Measurements from ENCODE around the gene CKAP5.
"Not testable (repeated sequence)": the region's sequence is repeated elsewhere in the genome, so short reads cannot be mapped to it uniquely, and the experiment has no call there.

CKAP5 gene

DNA sequence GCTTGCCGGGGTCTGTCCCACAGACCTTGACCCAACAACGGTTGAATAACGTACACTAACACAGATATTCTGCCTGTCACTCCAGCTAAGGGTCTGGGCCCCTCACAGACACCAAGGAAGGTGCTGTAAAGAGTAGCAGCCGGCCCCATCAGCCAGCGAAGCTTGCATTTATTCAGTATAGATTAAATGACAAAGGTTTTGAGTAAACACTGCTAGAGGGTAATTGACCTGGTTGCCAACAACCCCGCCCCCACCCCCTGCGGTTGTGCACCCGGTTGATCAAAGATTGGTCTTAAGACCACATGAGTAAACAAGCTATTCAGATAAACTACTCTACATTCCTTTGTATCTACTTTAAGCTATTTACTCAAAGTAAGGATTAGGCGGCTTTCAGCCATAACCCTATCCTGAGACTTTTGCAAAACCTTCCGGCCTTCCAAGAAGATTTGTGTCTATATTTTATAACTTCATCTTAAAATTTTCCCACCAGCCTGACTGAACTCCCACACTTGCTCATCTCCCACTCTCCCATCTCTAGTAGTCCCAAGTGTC lies 4.8 kb upstream of the CKAP5 start:
- DNase-seq, result no peak

GRCh38 chr11:46849631-46850030 lies 3.6 kb upstream of the CKAP5 start:
- DNase-seq, result no peak

DNA sequence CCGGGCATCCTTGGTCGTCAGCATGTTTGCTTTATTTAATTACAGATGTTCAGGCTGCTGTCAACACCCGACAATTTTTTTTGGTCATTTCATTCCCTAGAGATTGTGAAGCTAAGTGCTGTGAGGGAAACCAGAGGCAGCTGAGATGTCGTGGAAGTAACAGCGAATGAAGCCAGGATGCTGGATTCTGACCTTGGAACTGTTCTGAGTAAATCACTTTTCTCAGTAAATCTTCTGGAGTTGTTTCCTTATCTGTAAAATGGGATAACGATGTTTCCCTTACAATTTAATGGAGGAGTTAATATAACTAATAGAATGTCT lies 390 bp upstream of the CKAP5 start:
- DNase-seq, result no peak

DNA sequence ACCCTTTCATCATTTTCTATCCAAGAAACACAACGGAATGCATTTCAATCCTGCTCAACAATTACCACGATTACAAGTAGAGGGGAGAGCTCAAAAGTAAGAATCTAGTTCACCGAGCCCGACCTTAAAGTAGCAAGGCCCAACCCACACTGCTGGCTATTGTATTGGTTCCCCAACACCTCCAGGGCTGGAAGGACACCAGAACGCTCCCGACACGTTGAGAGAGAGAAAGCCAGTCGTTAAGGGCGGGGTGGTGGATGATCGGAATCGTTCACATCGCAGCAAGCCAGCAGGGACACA lies 690 bp downstream of the CKAP5 start:
- DNase-seq, result no peak

GRCh38 chr11:46840116-46840515 lies 6.0 kb downstream of the CKAP5 start:
- DNase-seq, result no peak

- DNase-seq, result no peak
Measured at GRCh38 chr11:46838501-46838900, 7.6 kb downstream of the CKAP5 start.

GRCh38 chr11:46837860-46838259 lies 8.2 kb downstream of the CKAP5 start:
- no peak for DNase-seq

GRCh38 chr11:46836870-46837269 lies 9.2 kb downstream of the CKAP5 start:
- no peak for DNase-seq

DNA sequence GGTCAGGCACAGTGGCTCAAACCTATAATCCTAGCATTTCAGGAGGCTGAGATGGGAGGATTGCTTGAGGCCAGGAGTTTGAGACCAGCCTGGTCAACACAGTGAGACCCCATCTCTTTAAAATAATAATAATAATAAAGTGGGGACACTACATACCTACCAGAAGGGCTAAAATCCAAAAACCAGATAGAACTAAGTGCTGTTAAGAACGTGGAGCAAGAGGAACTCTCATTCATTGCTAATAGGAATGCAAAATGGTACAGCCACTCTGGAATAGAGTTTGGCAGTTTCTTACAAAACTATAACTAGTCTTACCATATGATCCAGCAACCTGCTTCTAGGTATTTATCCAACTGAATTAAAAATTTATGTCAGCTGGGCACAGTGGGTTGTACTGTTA lies 9.6 kb downstream of the CKAP5 start:
- DNase-seq, result no peak

GRCh38 chr11:46835897-46836296 lies 10.2 kb downstream of the CKAP5 start:
- DNase-seq, result no peak

GRCh38 chr11:46834821-46835220 lies 11.3 kb downstream of the CKAP5 start:
- no peak for DNase-seq

DNA sequence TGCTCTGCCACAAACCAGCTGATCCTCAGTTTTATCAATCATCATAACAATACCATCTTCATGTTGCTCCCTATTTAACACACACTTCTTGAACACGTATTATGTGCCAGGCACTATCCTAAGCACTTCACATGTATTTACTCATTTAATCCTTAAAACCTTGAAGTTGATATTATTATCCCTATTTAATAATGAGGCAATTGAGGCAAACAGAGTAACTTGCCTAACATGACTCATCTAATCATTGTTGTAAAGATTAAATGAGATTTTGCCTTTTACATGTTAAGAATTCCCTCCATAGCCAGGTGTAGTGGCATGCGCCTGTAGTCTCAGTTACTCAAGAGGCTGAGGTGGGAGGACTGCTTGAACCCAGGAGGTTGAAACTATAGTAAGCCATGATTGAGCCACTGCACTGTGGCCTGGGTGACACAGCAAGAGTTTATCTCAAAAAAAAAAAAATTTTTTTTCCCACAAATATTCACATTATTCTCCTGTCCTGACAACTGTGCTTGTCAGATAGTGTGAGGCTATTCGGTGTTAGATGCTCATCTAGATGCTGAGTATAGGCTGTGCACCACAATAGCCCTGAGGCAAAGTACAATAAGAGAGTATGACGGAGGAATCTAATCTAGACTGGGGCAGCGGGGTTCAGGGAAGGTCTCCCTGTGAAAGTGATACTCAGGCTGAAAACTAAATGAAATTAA lies 13.4 kb downstream of the CKAP5 start:
- no peak for DNase-seq

GRCh38 chr11:46827995-46828394 lies 18.1 kb downstream of the CKAP5 start:
- no peak for DNase-seq

DNA sequence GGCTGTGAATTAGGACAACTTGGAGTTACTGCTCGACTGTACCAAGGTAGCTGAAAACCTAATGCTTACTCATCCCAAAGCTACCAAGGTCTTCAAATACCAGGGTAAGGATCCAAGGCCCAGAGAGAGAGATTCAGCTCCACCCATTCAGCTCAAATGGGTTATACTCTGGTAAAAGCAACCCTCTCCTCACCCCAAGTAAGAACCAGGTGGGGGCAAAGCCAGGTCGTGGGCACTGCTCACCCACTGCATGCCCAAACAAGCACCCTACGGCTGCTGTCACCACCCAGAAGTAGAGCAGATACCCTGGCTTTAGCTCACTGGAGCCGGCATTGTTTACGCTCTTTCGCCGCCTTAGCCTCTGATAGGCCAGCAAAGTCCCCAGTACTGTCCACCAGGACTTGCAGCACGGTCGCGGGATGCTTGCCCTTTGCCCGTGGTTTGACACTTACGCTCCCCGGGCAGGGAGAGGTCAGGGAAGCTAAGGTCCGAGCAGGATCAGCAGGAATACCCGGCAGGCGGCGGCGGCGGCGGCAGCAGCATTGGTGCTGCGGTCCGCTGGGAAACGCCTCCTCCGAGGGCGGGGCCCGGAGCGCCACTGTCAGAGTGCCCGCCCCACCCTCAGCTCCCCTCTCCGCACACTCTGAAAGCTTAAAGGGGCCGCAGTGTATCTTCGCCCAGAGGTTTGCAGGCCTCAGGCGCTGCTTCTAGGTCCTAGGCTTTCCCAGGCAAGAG lies 19.6 kb downstream of the CKAP5 start:
- DNase-seq, result peak; percentile 70

DNA sequence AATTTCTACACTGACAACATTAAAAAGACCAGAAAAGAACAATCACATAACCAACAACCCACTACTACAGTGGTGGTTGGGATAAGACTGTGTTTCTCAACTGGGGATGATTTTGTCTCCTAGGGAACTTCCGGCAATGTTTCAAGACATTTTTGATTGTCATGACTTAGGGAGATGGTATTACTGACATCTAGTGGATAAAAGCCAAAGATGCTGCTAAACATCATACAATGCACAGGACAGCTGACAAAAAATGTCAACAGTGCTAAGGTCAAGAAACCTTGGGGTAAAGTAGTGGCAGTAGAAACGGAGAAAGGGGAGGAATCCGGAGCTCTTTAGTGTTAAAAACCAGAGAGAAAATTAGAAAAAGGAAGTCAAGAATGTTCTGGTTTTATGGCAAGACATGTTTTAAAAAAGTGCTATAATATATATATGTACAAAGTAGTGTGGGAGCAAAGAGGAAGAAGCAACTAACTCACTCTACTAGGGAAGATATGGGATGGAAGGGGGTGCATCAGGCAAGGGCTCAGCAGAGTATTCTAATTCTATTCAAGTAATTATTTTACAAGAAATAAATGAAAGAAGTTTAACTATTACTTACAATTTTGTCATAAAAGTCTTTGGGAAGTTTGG lies 37.2 kb downstream of the CKAP5 start:
- DNase-seq, result no peak

DNA sequence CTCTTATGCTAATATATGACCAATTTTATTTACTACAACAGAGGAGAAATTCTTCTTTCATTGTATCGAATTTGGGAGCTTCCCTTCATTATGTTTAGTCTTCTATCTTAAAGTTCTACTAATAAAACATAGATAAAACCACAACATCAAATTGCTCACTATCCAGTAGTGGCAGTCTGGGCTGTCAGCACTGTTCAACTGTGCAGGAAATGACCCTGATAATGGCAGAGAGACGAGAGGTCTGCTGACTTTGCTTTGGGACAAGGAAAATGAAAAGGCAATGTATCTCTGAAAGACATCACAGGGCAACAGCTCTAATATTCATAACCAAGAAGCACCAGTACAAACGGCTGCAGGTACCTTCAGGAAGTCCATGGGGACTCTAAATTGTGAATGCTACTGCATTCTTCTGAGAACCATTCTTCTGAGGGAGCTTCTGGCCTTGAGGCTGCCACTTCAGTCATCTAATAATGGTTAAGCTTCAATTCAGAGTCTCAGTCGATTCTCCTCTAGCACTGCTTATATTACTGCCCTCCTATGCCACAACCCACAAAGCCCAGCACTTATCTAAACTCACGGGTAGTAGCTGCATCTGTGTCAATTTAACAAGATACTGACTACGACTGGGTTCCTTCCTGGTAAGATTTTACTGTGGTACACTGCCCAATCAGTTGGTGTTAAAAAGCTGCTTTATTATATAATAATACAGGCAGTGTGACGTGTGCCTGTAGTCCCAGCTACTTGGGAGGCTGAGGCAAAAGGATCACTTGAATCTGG lies 44.2 kb downstream of the CKAP5 start:
- no peak for DNase-seq

GRCh38 chr11:46800177-46800576 lies 45.9 kb downstream of the CKAP5 start:
- DNase-seq, result no peak

DNA sequence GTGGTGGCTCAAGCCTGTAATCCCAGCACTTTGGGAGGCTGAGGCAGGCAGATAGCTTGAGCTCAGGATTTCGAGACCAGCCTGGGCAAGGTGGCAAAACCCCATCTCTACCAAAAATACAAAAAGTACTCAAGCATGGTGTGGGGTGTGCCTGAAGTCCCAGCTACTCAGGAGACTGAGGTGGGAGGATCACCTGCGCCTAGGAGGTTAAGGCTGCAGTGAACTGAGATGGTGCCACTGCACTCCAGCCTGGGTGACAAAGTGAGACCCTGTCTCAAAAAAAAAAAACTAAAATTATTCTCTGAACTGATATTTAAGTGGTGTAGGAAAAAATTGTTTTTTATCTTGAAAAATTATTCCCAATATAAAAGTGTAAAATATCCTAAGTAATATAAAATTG lies 46.4 kb downstream of the CKAP5 start:
- not testable (repeated sequence) for DNase-seq

DNA sequence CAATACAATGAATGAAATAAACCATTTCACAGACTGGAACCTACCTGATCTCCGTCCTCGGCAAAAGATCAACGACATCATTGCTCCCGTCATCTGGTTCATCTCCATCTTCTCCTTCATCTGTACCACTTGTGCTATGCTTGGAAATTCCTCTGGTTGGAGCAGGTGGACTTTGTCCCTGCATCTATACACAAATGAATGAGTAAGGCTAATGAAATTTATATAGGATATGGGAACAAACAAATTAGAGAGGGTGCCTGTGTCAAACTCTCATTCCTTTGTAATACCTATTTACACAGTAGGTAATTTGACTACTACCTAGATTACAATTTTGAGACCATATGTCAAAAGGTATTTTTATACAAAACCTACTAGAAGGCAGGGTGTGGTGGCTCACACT lies 67.7 kb downstream of the CKAP5 start:
- DNase-seq, result no peak

- no peak for DNase-seq
Measured at GRCh38 chr11:46776878-46777277, 69.2 kb downstream of the CKAP5 start.

GRCh38 chr11:46769636-46770221 lies 76.4 kb downstream of the CKAP5 start:
- no peak for DNase-seq

DNA sequence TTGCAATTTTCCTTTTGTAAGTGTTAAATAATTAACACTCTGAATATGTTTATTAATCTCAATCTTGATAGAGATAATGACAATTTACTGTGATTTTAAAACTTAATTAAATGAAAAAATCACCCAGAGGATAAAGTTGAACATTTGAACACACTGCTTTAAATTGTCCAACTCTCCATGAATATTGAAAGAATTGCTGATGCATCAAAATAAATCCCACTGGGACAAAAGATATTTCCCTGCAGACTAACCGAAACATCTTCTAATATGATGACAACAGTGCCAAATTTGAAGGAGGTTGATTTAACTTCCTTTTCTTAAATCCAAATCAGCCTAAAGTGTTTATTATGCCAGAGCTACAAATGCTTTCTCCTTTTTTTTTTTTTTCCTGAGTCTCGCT lies 79.4 kb downstream of the CKAP5 start:
- DNase-seq, result no peak

GRCh38 chr11:46762248-46762647 lies 83.8 kb downstream of the CKAP5 start:
- DNase-seq, result no peak

All from stimulated activated CD4-positive, alpha-beta T cell treated with anti-CD3 and anti-CD28 coated beads, Interleukin-4, amount 100 ng/mL, for 24 hours (primary cell).